K562 (cell line): ENCODE measurements around the gene RBM44. TPM values are rescaled to one million over a fixed set of nuclear protein-coding genes. Genes with fewer than 3 reads are reported as not detected.

ENCODE experiments used
- ATAC-seq: fragments of 200-7000 bp; cut with Tn5 transposase; 3 replicates; pipeline ENCODE4 v1.9.1; 2020; ENCODE audit warnings: moderate library complexity
- BruUV-seq: library from RNA; stranded (reverse); fragments of 400-500 nt; replicated peaks from 2 replicates; lab custom pipeline; 2021; lab: Mats Ljungman, UMichigan
- CTCF ChIA-PET: fragments of 300-600 bp; formaldehyde crosslinking; extraction: SDS; loops from one replicate; lab custom pipeline; 2021; ENCODE audit warnings: low intra/inter-chr PET ratio; lab: Yijun Ruan, JAX
- POLR2A ChIA-PET: fragments of 300-600, 350-650 bp; sonication (Branson Sonifier 250); formaldehyde crosslinking; extraction: SDS; loops from one replicate; lab custom pipeline; 2021; ENCODE audit warnings: antibody characterized with exemption, inconsistent platforms; lab: Yijun Ruan, JAX
- DNase-seq, 4 experiments: peaks; one replicate each; pipeline versions ENCODE4 v3.0.0 to v3.0.0-alpha.2; 2011 to 2018; ENCODE audit warnings: low spot score in 3 of 4, mixed read lengths in 3 of 4; ENCODE audit errors: extremely low read depth in 1 of 4
- FAIRE-seq: peaks from 2 replicates; lab custom pipeline; 2011; peaks lifted over from hg19 to GRCh38; lab: Jason Lieb, UNC
- H2AFZ ChIP-seq: 2 replicates; pipeline ENCODE4 v1.6.0; 2011; ENCODE audit warnings: low read depth, low read length, control low read depth, inconsistent platforms
- H3K27ac ChIP-seq: fragments of 200-600 bp; 3 replicates; pipeline ENCODE4 v1.8.0; 2011; ENCODE audit warnings: low read depth, mild to moderate bottlenecking, control low read depth, inconsistent platforms, low read length, moderate library complexity, mixed read lengths; ENCODE audit errors: extremely low read depth
- H3K27me3 ChIP-seq, 2 experiments: fragments of 300-600 bp in 1 of 2; 2 replicates in 1 of 2; 3 replicates in 1 of 2; pipeline versions ENCODE4 v1.6.0 to v1.8.0; 2011; ENCODE audit warnings: inconsistent platforms in 2 of 2, low read length in 2 of 2, mild to moderate bottlenecking in 1 of 2, mixed read lengths in 1 of 2, moderate library complexity in 1 of 2; ENCODE audit not compliant: control insufficient read depth in 2 of 2, insufficient read depth in 2 of 2
- H3K36me3 ChIP-seq: fragments of 300-600 bp; 3 replicates; pipeline ENCODE4 v1.8.0; 2011; ENCODE audit warnings: mild to moderate bottlenecking, low read length, inconsistent platforms; ENCODE audit not compliant: control insufficient read depth, insufficient read depth
- H3K4me1 ChIP-seq, 2 experiments: fragments of 200-600 bp in 1 of 2; replicated peaks in 1 of 2; 2 replicates in 1 of 2; 3 replicates in 1 of 2; pipeline versions ENCODE4 v1.5.1 to v1.8.0; 2011; ENCODE audit warnings: inconsistent platforms in 2 of 2, low read length in 2 of 2, mild to moderate bottlenecking in 1 of 2, mixed read lengths in 1 of 2, moderate library complexity in 1 of 2; ENCODE audit not compliant: control insufficient read depth in 2 of 2, insufficient read depth in 2 of 2
- H3K4me2 ChIP-seq: 2 replicates; pipeline ENCODE4 v1.6.1; 2011; ENCODE audit warnings: low read length, control low read depth, inconsistent platforms, mixed read lengths; ENCODE audit not compliant: insufficient read depth
- H3K4me3 ChIP-seq: fragments of 200-600 bp; sonication (generic), shearing (Covaris generic); 2 replicates; pipeline ENCODE4 v1.5.1; 2016; ENCODE audit warnings: control low read depth, inconsistent platforms
- H3K79me2 ChIP-seq: fragments of 200-600 bp; 3 replicates; pipeline ENCODE4 v1.8.0; 2011; ENCODE audit warnings: low read length, inconsistent platforms; ENCODE audit not compliant: control insufficient read depth, insufficient read depth
- H3K9ac ChIP-seq, 2 experiments: 2 replicates each; pipeline versions ENCODE4 v1.6.0 to v1.6.1; 2011; ENCODE audit warnings: low read depth in 2 of 2, low read length in 2 of 2, control low read depth in 1 of 2, inconsistent platforms in 1 of 2, mild to moderate bottlenecking in 1 of 2, mixed read lengths in 1 of 2; ENCODE audit not compliant: insufficient read depth in 1 of 2
- H3K9me1 ChIP-seq: one replicate; pipeline ENCODE4 v1.6.0; 2011; ENCODE audit warnings: inconsistent platforms, mild to moderate bottlenecking, low read length, moderate library complexity; ENCODE audit not compliant: control insufficient read depth, insufficient read depth
- H3K9me3 ChIP-seq: replicated peaks from 2 replicates; pipeline ENCODE4 v1.5.1; 2011; ENCODE audit warnings: low read depth, low read length, inconsistent platforms; ENCODE audit not compliant: control insufficient read depth, insufficient read depth
- H4K20me1 ChIP-seq: replicated peaks from 2 replicates; pipeline ENCODE4 v1.6.1; 2011; ENCODE audit warnings: low read length, inconsistent platforms, mixed read lengths; ENCODE audit not compliant: control insufficient read depth, insufficient read depth
- CREM ChIP-seq: IDR thresholded peaks from 2 replicates; pipeline ENCODE4 v1.6.1; 2014; ENCODE audit warnings: antibody characterized with exemption, low read depth
- E2F4 ChIP-seq: sonication (generic); formaldehyde crosslinking; IDR thresholded peaks from 2 replicates; pipeline ENCODE4 v1.8.0; 2022; ENCODE audit warnings: mild to moderate bottlenecking, low read depth, missing genetic modification reagents
- KDM5B ChIP-seq: fragments of 200-600 bp; sonication (generic); IDR thresholded peaks from 2 replicates; pipeline ENCODE4 v1.6.1; 2012; ENCODE audit warnings: low read depth, mild to moderate bottlenecking, moderate library complexity, low read length, control low read depth, inconsistent platforms; ENCODE audit not compliant: insufficient replicate concordance
- POLR2G ChIP-seq: fragments of 200-400 bp; formaldehyde crosslinking; IDR thresholded peaks from 2 replicates; pipeline ENCODE4 v1.6.1; 2017; ENCODE audit warnings: low read depth, mild to moderate bottlenecking, antibody characterized with exemption, low read length, moderate library complexity
- TBL1XR1 ChIP-seq, 2 experiments: IDR thresholded peaks; 2 replicates each; pipeline ENCODE4 v1.6.1; 2012; ENCODE audit warnings: improper control_type of control experiment in 2 of 2, low read length in 2 of 2, mild to moderate bottlenecking in 1 of 2
- TSC22D4 ChIP-seq: fragments of 450-650 bp; IDR thresholded peaks from 2 replicates; pipeline ENCODE4 v1.6.1; 2016; ENCODE audit warnings: missing genetic modification characterization, missing biosample characterization, control low read depth
- ZC3H11A ChIP-seq: IDR thresholded peaks from 2 replicates; pipeline ENCODE4 v1.6.1; 2012; ENCODE audit warnings: low read depth, low read length, improper control_type of control experiment
- ZHX1 ChIP-seq: fragments of 150-350 bp; conservative IDR thresholded peaks from 2 replicates; pipeline ENCODE4 v1.6.1; 2014; ENCODE audit warnings: low read length
- WGBS: fragments of 100-300 bp; shearing (Covaris generic); methylation state at CpG from one replicate; pipeline ENCODE4 v1.1.6; 2016; ENCODE audit warnings: low coverage, mixed read lengths; ENCODE audit not compliant: insufficient coverage; ENCODE audit errors: missing lambda C conversion rate; 5-methylcytosine and 5-hydroxymethylcytosine counted together
- in situ Hi-C: fragments of 300-500 bp; cut with MboI; formaldehyde crosslinking; loops from 4 replicates; pipeline ENCODE4 v1.15.0; 2018; ENCODE audit warnings: inconsistent platforms, mixed read lengths
- intact Hi-C: fragments of 100-400 bp; cut with micrococcal nuclease; formaldehyde crosslinking; loops from 2 replicates; pipeline ENCODE4 v1.14.2; 2022
- polyA plus RNA-seq, 8 experiments: library from polyadenylated mRNA; depleted of rRNA in 4 of 8; stranded (reverse) in 5 of 8; unstranded in 3 of 8; fragments of >200 nt; fragmentation: Nextera tagmentation in 2 of 8; fragmentation: Illumina TruSeq in 1 of 8; extraction: Ambion mirVana in 2 of 8; extraction: Trizol in 1 of 8; gene quantifications; 2 replicates each; pipeline versions ENCODE4 v1.2.1 to v1.2.3, GENCODE V29; 2011 to 2014; ENCODE audit warnings: inconsistent platforms in 1 of 8, missing spikeins in 1 of 8
- total RNA-seq, 7 experiments: library from RNA; depleted of rRNA in 6 of 7; stranded (reverse); fragments of >200 nt in 6 of 7; fragmentation: Illumina TruSeq in 2 of 7; extraction: Trizol in 2 of 7; gene quantifications; 2 replicates each; pipeline versions ENCODE4 v1.2.1 to v1.2.3, GENCODE V29; 2011 to 2021; ENCODE audit warnings: low replicate concordance in 1 of 7

The RBM44 gene
- total and polyA plus RNA-seq, 9 of the 15 experiments (the other 6 are each of a cell fraction or from before 2014, with no cell fraction given) = 0.04 to 0.25 (median 0.13) TPM

- in situ Hi-C loops (no loop called here), intact Hi-C loops (no loop called here)
- DNase-seq (no peak), ATAC-seq (no peak), FAIRE-seq (no peak)
- no peak overlapping the region; a peak in 1 of 4 replicates for H3K9ac ChIP-seq
- peaks cover 0 to 20% of the 10 kb centered on the region in 2 experiments; a peak in 2 of 5 replicates for H3K27me3 ChIP-seq
- H3K4me3 ChIP-seq = no peak overlapping the region
- H3K27ac ChIP-seq = no peak overlapping the region
- no peaks in the 10 kb centered on the region for H3K79me2 ChIP-seq
- 22% methylated on average over 8 of the region's 10 CpGs for WGBS
- ChIA-PET CTCF (no interaction called here), POLR2A (no interaction called here)
- no peak overlapping the region for H3K4me2 ChIP-seq
- no TSS peak for BruUV-seq
- TF ChIP-seq TSC22D4 (tag) = no peak
- no peak for TF ChIP-seq KDM5B
- no peak for TF ChIP-seq CREM
- TF ChIP-seq TBL1XR1 (IDR thresholded peaks at IDR 0.05; ENCODE audit: low read length in 2 of 2) = no peak
- no peak for TF ChIP-seq POLR2G
- TF ChIP-seq E2F4 = no peak
- no peak for TF ChIP-seq ZC3H11A
- no peak for TF ChIP-seq ZHX1
- no peaks in the 10 kb centered on the region; a peak in 1 of 5 replicates for H3K4me1 ChIP-seq
- H3K9me3 ChIP-seq = no peaks in the 10 kb centered on the region
- H3K36me3 ChIP-seq = no peaks in the 10 kb centered on the region
- H4K20me1 ChIP-seq = no peaks in the 10 kb centered on the region
- H3K9me1 ChIP-seq = no peaks in the 10 kb centered on the region
- no peak overlapping the region for H2AFZ ChIP-seq
Measured at GRCh38 chr2:237883951-237884446, 85.4 kb downstream of the RBM44 start.
